Mammary epithelial cell (primary cell): Measurements from ENCODE around the gene POU3F1.

ENCODE experiments used
- EZH2 ChIP-seq: IDR thresholded peaks from 2 replicates; pipeline ENCODE4 v1.6.1; 2012; ENCODE audit warnings: low read length, inconsistent platforms, borderline replicate concordance
- TF ChIP-seq, protein P1 (sequence below), 2 donors: IDR thresholded peaks in 1 of 2; conservative IDR thresholded peaks in 1 of 2; 2 replicates each; pipeline ENCODE4 v1.5.1; 2011 to 2012; ENCODE audit warnings: inconsistent platforms in 2 of 2, low read length in 2 of 2, mild to moderate bottlenecking in 2 of 2, control low read depth in 1 of 2, low read depth in 1 of 2; ENCODE audit not compliant: insufficient read depth in 1 of 2; ENCODE audit errors: extremely low read depth in 1 of 2

- TF ChIP-seq, protein P1, sequence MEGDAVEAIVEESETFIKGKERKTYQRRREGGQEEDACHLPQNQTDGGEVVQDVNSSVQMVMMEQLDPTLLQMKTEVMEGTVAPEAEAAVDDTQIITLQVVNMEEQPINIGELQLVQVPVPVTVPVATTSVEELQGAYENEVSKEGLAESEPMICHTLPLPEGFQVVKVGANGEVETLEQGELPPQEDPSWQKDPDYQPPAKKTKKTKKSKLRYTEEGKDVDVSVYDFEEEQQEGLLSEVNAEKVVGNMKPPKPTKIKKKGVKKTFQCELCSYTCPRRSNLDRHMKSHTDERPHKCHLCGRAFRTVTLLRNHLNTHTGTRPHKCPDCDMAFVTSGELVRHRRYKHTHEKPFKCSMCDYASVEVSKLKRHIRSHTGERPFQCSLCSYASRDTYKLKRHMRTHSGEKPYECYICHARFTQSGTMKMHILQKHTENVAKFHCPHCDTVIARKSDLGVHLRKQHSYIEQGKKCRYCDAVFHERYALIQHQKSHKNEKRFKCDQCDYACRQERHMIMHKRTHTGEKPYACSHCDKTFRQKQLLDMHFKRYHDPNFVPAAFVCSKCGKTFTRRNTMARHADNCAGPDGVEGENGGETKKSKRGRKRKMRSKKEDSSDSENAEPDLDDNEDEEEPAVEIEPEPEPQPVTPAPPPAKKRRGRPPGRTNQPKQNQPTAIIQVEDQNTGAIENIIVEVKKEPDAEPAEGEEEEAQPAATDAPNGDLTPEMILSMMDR (conservative IDR thresholded peaks at IDR 0.05 in 1 of 2, IDR thresholded peaks at IDR 0.05 in 1 of 2; ENCODE audit: extremely low read depth in 1 of 2, insufficient read depth in 1 of 2, low read depth in 1 of 2, low read length in 2 of 2): peak; percentile 85 to 95
- no peak for TF ChIP-seq EZH2
Measured at GRCh38 chr1:38026592-38027200, 19.9 kb downstream of the POU3F1 start.
